A549 (cell line): Measurements from ENCODE around the gene TGFBRAP1. TPM values are rescaled to one million over a fixed set of nuclear protein-coding genes. Genes with fewer than 3 reads are reported as not detected.

Source experiments
- ATAC-seq, 2 experiments: fragments of 200-7000 bp in 1 of 2; fragments of >200 bp in 1 of 2; cut with Nextera tagmentation in 1 of 2; cut with Tn5 transposase in 1 of 2; 3 replicates each; pipeline versions ENCODE4 v1.8.0 to v1.9.1; 2018 to 2020; ENCODE audit warnings: mild to moderate bottlenecking in 1 of 2, moderate library complexity in 1 of 2
- CTCF ChIA-PET: fragments of 300-600 bp; sonication (Branson Sonifier 250); formaldehyde crosslinking; extraction: SDS; loops from one replicate; lab custom pipeline; 2021; ENCODE audit warnings: antibody characterized with exemption, inconsistent platforms; lab: Yijun Ruan, JAX
- POLR2A ChIA-PET: fragments of 350-600 bp; formaldehyde crosslinking; extraction: SDS; loops from one replicate; lab custom pipeline; 2021; ENCODE audit warnings: antibody characterized with exemption, inconsistent platforms; lab: Yijun Ruan, JAX
- DNase-seq, 2 experiments: peaks; one replicate each; pipeline versions ENCODE4 v3.0.0 to v3.0.0-alpha.2; 2011 to 2016; ENCODE audit warnings: low read depth in 1 of 2, low spot score in 1 of 2
- FAIRE-seq: peaks from 2 replicates; lab custom pipeline; 2011; peaks lifted over from hg19 to GRCh38; lab: Jason Lieb, UNC
- H3K27ac ChIP-seq, 2 experiments: fragments of >200 bp; sonication (Bioruptor Twin); formaldehyde crosslinking; 3 replicates each; pipeline ENCODE4 v1.5.1; 2016 to 2017
- H3K4me1 ChIP-seq: fragments of >200 bp; sonication (Bioruptor Twin); formaldehyde crosslinking; 3 replicates; pipeline ENCODE4 v1.6.1; 2016
- H3K4me2 ChIP-seq: fragments of >200 bp; sonication (Bioruptor Twin); formaldehyde crosslinking; 3 replicates; pipeline ENCODE4 v1.6.1; 2016
- H3K4me3 ChIP-seq: fragments of >200 bp; sonication (Bioruptor Twin); formaldehyde crosslinking; 3 replicates; pipeline ENCODE4 v1.5.1; 2016
- H3K9me3 ChIP-seq: fragments of >200 bp; sonication (Bioruptor Twin); formaldehyde crosslinking; 3 replicates; pipeline ENCODE4 v1.6.1; 2016
- ATOH8 ChIP-seq: fragments of 250-450 bp; sonication (Bioruptor Pico); IDR thresholded peaks from 2 replicates; pipeline ENCODE4 v1.5.0; 2020; ENCODE audit warnings: low read depth, mild to moderate bottlenecking, moderate library complexity
- BCL3 ChIP-seq: fragments of >200 bp; sonication (Bioruptor Twin); formaldehyde crosslinking; IDR thresholded peaks from 3 replicates; pipeline ENCODE4 v1.6.1; 2016
- CBX2 ChIP-seq: fragments of 200-600 bp; sonication (generic); IDR thresholded peaks from 2 replicates; pipeline ENCODE4 v1.6.1; 2016; ENCODE audit warnings: low read depth, mild to moderate bottlenecking, borderline replicate concordance
- CHD2 ChIP-seq: fragments of 150-350 bp; IDR thresholded peaks from 2 replicates; pipeline ENCODE4 v1.6.1; 2014; ENCODE audit warnings: low read length; ENCODE audit not compliant: partially characterized antibody
- EHMT2 ChIP-seq: fragments of 200-600 bp; sonication (generic); IDR thresholded peaks from 2 replicates; pipeline ENCODE4 v1.6.1; 2016; ENCODE audit warnings: antibody characterized with exemption, low read depth, mild to moderate bottlenecking, moderate library complexity
- EP300 ChIP-seq, 2 experiments: fragments of >200 bp; sonication (Bioruptor Twin); formaldehyde crosslinking; IDR thresholded peaks; 2 replicates in 1 of 2; 3 replicates in 1 of 2; pipeline ENCODE4 v1.6.1; 2016 to 2017
- FOSL2 ChIP-seq, 2 experiments: fragments of 450-650 bp in 1 of 2; fragments of >200 bp in 1 of 2; sonication (Bioruptor Twin) in 1 of 2; formaldehyde crosslinking; IDR thresholded peaks; 2 replicates each; pipeline versions ENCODE4 v1.5.0 to v1.6.1; 2016 to 2020; ENCODE audit warnings: mild to moderate bottlenecking in 1 of 2, moderate library complexity in 1 of 2
- HES2 ChIP-seq: fragments of >200 bp; sonication (Bioruptor Twin); formaldehyde crosslinking; IDR thresholded peaks from 2 replicates; pipeline ENCODE4 v1.6.1; 2016
- HMGXB4 ChIP-seq: fragments of 250-450 bp; sonication (Bioruptor Pico); IDR thresholded peaks from 2 replicates; pipeline ENCODE4 v1.5.0; 2021; ENCODE audit warnings: mild to moderate bottlenecking, moderate library complexity, borderline replicate concordance
- HOXB13 ChIP-seq: fragments of 250-450 bp; sonication (Bioruptor Pico); IDR thresholded peaks from 2 replicates; pipeline ENCODE4 v1.5.0; 2020; ENCODE audit warnings: low read depth, mild to moderate bottlenecking, moderate library complexity
- HOXB5 ChIP-seq: fragments of 250-450 bp; sonication (Bioruptor Pico); IDR thresholded peaks from 2 replicates; pipeline ENCODE4 v1.5.0; 2020; ENCODE audit warnings: mild to moderate bottlenecking, moderate library complexity
- JUN ChIP-seq, 2 experiments: fragments of >200 bp; sonication (Bioruptor Twin); formaldehyde crosslinking; IDR thresholded peaks; 2 replicates in 1 of 2; 3 replicates in 1 of 2; pipeline ENCODE4 v1.6.1; 2016 to 2017
- KDM1A ChIP-seq: fragments of 200-600 bp; sonication (generic); IDR thresholded peaks from 2 replicates; pipeline ENCODE4 v1.6.1; 2016; ENCODE audit warnings: low read depth, mild to moderate bottlenecking
- KDM5A ChIP-seq: fragments of 200-600 bp; sonication (generic); IDR thresholded peaks from 2 replicates; pipeline ENCODE4 v1.6.1; 2016; ENCODE audit warnings: antibody characterized with exemption, mild to moderate bottlenecking
- MAZ ChIP-seq: fragments of 150-350 bp; IDR thresholded peaks from 2 replicates; pipeline ENCODE4 v1.6.1; 2014; ENCODE audit warnings: antibody characterized with exemption, low read depth, low read length, borderline replicate concordance
- NR3C1 ChIP-seq: fragments of >200 bp; sonication (Bioruptor Twin); formaldehyde crosslinking; IDR thresholded peaks from 3 replicates; pipeline ENCODE4 v1.6.1; 2017
- PBX3 ChIP-seq: IDR thresholded peaks from 2 replicates; pipeline ENCODE4 v1.6.1; 2012
- PHF8 ChIP-seq: fragments of 200-600 bp; sonication (generic); IDR thresholded peaks from 2 replicates; pipeline ENCODE4 v1.6.1; 2016; ENCODE audit warnings: low read depth, mild to moderate bottlenecking, antibody characterized with exemption, moderate library complexity, borderline replicate concordance
- POLR2A ChIP-seq: IDR thresholded peaks from 2 replicates; pipeline ENCODE4 v1.6.1; 2012; ENCODE audit warnings: mild to moderate bottlenecking, low read length
- RARB ChIP-seq: fragments of 250-450 bp; sonication (Bioruptor Pico); IDR thresholded peaks from 2 replicates; pipeline ENCODE4 v1.8.0; 2021; ENCODE audit warnings: mild to moderate bottlenecking, moderate library complexity
- REST ChIP-seq: fragments of 200-600 bp; sonication (generic); IDR thresholded peaks from 2 replicates; pipeline ENCODE4 v1.6.1; 2016; ENCODE audit warnings: antibody characterized with exemption, mild to moderate bottlenecking, moderate library complexity
- RFX5 ChIP-seq: fragments of 450-650 bp; IDR thresholded peaks from 2 replicates; pipeline ENCODE4 v1.7.1; 2014; ENCODE audit warnings: antibody characterized with exemption, mild to moderate bottlenecking, moderate library complexity
- RNF2 ChIP-seq: fragments of 200-600 bp; sonication (generic); IDR thresholded peaks from 2 replicates; pipeline ENCODE4 v1.6.1; 2016; ENCODE audit warnings: low read depth, mild to moderate bottlenecking, antibody characterized with exemption, moderate library complexity, borderline replicate concordance
- SREBF2 ChIP-seq: fragments of 450-650 bp; IDR thresholded peaks from 2 replicates; pipeline ENCODE4 v1.6.1; 2014; ENCODE audit warnings: mild to moderate bottlenecking, moderate library complexity
- TP53 ChIP-seq: fragments of 250-450 bp; sonication (Bioruptor Pico); IDR thresholded peaks from 2 replicates; pipeline ENCODE4 v1.5.0; 2021; ENCODE audit warnings: mild to moderate bottlenecking, moderate library complexity
- USF2 ChIP-seq: fragments of 450-650 bp; IDR thresholded peaks from 2 replicates; pipeline ENCODE4 v1.6.1; 2014; ENCODE audit warnings: antibody characterized with exemption
- WGBS: methylation state at CpG from one replicate; pipeline ENCODE4 v1.1.6; 2017; ENCODE audit errors: missing lambda C conversion rate; 5-methylcytosine and 5-hydroxymethylcytosine counted together
- polyA plus RNA-seq, 4 experiments: library from polyadenylated mRNA; depleted of rRNA in 3 of 4; stranded (reverse); fragments of >200 nt; fragmentation: RNase III in 1 of 4; extraction: RNeasy Plus Mini Kit Qiagen cat#74134 plus additional on column Dnase treatment in 1 of 4; gene quantifications; 2 replicates in 3 of 4; 3 replicates in 1 of 4; pipeline ENCODE4 v1.2.3, GENCODE V29; 2011 to 2017

The TGFBRAP1 gene
- polyA plus RNA-seq, 2 of the 4 experiments (the other 2 are of a cell fraction), result 9.0 to 13.7 TPM

GRCh38 chr2:105376789-105377240, 47.3 kb upstream of the TGFBRAP1 start:
- no peak for DNase-seq
- WGBS, result 74% methylated on average over 5 of the region's 5 CpGs
- TF ChIP-seq RARB (CRISPR knock-in tag), result no peak
- no peak for TF ChIP-seq EHMT2
- TF ChIP-seq POLR2A, result no peak
- no peak for TF ChIP-seq BCL3
- no peak for TF ChIP-seq RFX5
- no peak for TF ChIP-seq JUN (IDR thresholded peaks at IDR 0.05)
- TF ChIP-seq FOSL2 (IDR thresholded peaks at IDR 0.05), result no peak
- no peak for TF ChIP-seq FOSL2 (CRISPR knock-in tag; IDR thresholded peaks at IDR 0.05)
- no peak for TF ChIP-seq EP300 (IDR thresholded peaks at IDR 0.05)
- TF ChIP-seq PBX3, result no peak
- TF ChIP-seq HOXB13 (CRISPR knock-in tag), result no peak
- TF ChIP-seq HES2, result no peak
- no peak for TF ChIP-seq KDM5A
- no peak for TF ChIP-seq KDM1A
- no peak for TF ChIP-seq HMGXB4
- no peak for TF ChIP-seq HOXB5 (CRISPR knock-in tag)
- TF ChIP-seq CHD2, result no peak
- no peak for TF ChIP-seq MAZ
- no peak for TF ChIP-seq ATOH8 (CRISPR knock-in tag)
- H3K4me1 ChIP-seq, result peaks cover 35% of the 10 kb centered on the region
- ChIA-PET CTCF (interaction anchor here (1.5 to 12.5 kb wide), 3 partner anchors 31 to 142 kb away, joined by 3 to 122 read pairs (median 9); no protein-coding TSS in a partner anchor), POLR2A (no interaction called here)
- no peak; a peak in 2 of 6 replicates for ATAC-seq
- H3K4me2 ChIP-seq, result peak overlapping the region; percentile 31; the same call in 1 of the 3 replicates
- H3K27ac ChIP-seq, result 0 out of 6 replicates have a peak overlapping the region, but pooled peaks of 1 of the 2 experiments have one; percentile 44
- no peak overlapping the region for H3K4me3 ChIP-seq
- no peak for FAIRE-seq
- H3K9me3 ChIP-seq, result no peaks in the 10 kb centered on the region

- Histone ChIP-seq H3K4me2 (no peak overlapping the region), H3K27ac (peak overlapping the region in 1 of 2 experiments; percentile 14; a peak in 2 of 6 replicates), H3K4me1 (peaks cover 35% of the 10 kb centered on the region), H3K9me3 (no peaks in the 10 kb centered on the region), H3K4me3 (no peak overlapping the region)
- FAIRE-seq (no peak), ATAC-seq (no peak), DNase-seq (no peak)
- 89% methylated on average over 11 of the region's 11 CpGs for WGBS
- ChIA-PET POLR2A (no interaction called here), CTCF (interaction anchor here (0.6 to 12.5 kb wide), 4 partner anchors 14 to 143 kb away, joined by 3 to 122 read pairs (median 3); partner anchors contain the start of gene FHL2)
- TF ChIP-seq RNF2 (no peak), CBX2 (no peak), REST (no peak), TP53 (CRISPR knock-in tag) (no peak), ATOH8 (CRISPR knock-in tag) (no peak), PHF8 (no peak), NR3C1 (no peak), KDM5A (no peak), SREBF2 (no peak), USF2 (no peak)
Measured at GRCh38 chr2:105376010-105376409, 46.5 kb upstream of the TGFBRAP1 start.
